Transverse colon (tissue), 4 donors: ENCODE measurements around the gene MPST.

Experiments used
- EP300 ChIP-seq: sonication (generic); formaldehyde crosslinking; IDR thresholded peaks from one replicate; pipeline ENCODE4 v1.6.1; 2017; ENCODE audit warnings: antibody characterized with exemption, low read depth
- POLR2A ChIP-seq: fragments of 450-650 bp; IDR thresholded peaks from one replicate; pipeline ENCODE4 v1.6.1; 2016; ENCODE audit warnings: antibody characterized with exemption, mild to moderate bottlenecking, moderate library complexity
- POLR2AphosphoS5 ChIP-seq, 3 donors: sonication (generic); formaldehyde crosslinking; IDR thresholded peaks; one replicate each; pipeline ENCODE4 v1.6.1; 2016; ENCODE audit warnings: antibody characterized with exemption in 3 of 3
- TF ChIP-seq, protein P1 (sequence below), 5 experiments: fragments of 200-600 bp in 3 of 5; fragments of 450-650 bp in 2 of 5; sonication (generic) in 3 of 5; IDR thresholded peaks; 1 replicate in 2 of 5; 2 replicates in 3 of 5; pipeline ENCODE4 v1.5.1; 2016 to 2017; ENCODE audit warnings: antibody characterized with exemption in 5 of 5, inconsistent platforms in 3 of 5, mild to moderate bottlenecking in 2 of 5, moderate library complexity in 1 of 5

DNA sequence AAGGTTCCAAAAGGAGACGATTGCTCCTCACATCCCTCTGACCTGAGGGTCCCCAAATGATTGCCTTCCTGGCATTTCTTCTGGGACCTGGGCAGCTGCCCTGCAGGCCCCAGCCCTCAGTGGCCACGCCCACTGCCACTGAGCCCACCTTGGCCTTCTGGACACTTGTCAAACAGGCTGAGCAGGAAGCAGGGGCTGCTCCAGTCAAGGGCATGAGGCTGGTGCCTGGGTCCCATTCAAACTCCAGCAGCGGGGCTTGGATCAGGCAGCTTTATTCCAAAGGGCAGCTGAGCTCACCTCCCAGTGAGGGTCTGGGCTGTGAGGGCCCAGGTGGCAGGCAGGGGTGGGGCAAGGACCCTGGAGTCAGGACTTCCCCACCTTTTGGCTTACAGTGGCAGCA is 45.6 kb downstream of the MPST start:
- TF ChIP-seq POLR2AphosphoS5 (IDR thresholded peaks at IDR 0.05) (no peak), EP300 (no peak), POLR2A (no peak)
- TF ChIP-seq, protein P1, sequence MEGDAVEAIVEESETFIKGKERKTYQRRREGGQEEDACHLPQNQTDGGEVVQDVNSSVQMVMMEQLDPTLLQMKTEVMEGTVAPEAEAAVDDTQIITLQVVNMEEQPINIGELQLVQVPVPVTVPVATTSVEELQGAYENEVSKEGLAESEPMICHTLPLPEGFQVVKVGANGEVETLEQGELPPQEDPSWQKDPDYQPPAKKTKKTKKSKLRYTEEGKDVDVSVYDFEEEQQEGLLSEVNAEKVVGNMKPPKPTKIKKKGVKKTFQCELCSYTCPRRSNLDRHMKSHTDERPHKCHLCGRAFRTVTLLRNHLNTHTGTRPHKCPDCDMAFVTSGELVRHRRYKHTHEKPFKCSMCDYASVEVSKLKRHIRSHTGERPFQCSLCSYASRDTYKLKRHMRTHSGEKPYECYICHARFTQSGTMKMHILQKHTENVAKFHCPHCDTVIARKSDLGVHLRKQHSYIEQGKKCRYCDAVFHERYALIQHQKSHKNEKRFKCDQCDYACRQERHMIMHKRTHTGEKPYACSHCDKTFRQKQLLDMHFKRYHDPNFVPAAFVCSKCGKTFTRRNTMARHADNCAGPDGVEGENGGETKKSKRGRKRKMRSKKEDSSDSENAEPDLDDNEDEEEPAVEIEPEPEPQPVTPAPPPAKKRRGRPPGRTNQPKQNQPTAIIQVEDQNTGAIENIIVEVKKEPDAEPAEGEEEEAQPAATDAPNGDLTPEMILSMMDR (IDR thresholded peaks at IDR 0.05), result no peak
